ENCODE results near the gene IRF7. TPM values are rescaled to one million over a fixed set of nuclear protein-coding genes. Genes with fewer than 3 reads are reported as not detected.

Gene IRF7
- total RNA-seq, 1 donor from 2014 or later, result 18.9 TPM

GRCh38 chr11:637333-637592 lies 21.5 kb upstream of the IRF7 start:
- TF ChIP-seq CTCF (IDR thresholded peaks at IDR 0.05) (no peak), POLR2A (IDR thresholded peaks at IDR 0.05) (no peak)
- Histone ChIP-seq H3K9me3 (no peaks in the 10 kb centered on the region), H3K36me3 (no peaks in the 10 kb centered on the region), H3K4me1 (peaks cover 17% of the 10 kb centered on the region), H3K4me3 (peak overlapping the region; percentile 29 to 46), H3K27ac (no peak overlapping the region), H3K27me3 (no peaks in the 10 kb centered on the region)
- intact Hi-C loops (cut with DNase I), result no loop called here
- DNase-seq (ENCODE audit: extremely low spot score in 2 of 2), result no peak

GRCh38 chr11:636511-637332 lies 21.0 kb upstream of the IRF7 start, which contains the start of gene DRD4:
Gene DRD4, plus strand, starts transcription at chr11:637269. Its CDS starts 36 bp downstream, at chr11:637305.
- H3K36me3 ChIP-seq, result no peaks in the 10 kb centered on the region
- H3K4me3 ChIP-seq, result peak within 1 kb of the TSS; percentile 29 to 46
- H3K9me3 ChIP-seq, result no peaks in the 10 kb centered on the region
- no peaks in the 10 kb centered on the region for H3K27me3 ChIP-seq
- intact Hi-C loops (cut with DNase I), result no loop called here
- H3K27ac ChIP-seq, result no peak within 1 kb of the TSS
- TF ChIP-seq CTCF (IDR thresholded peaks at IDR 0.05), result no peak
- no peak for TF ChIP-seq POLR2A (IDR thresholded peaks at IDR 0.05)
- TF ChIP-seq POLR2AphosphoS5 (IDR thresholded peaks at IDR 0.05; ENCODE audit: insufficient read depth in 1 of 2, low read depth in 1 of 2), result no peak
- peaks cover 17% of the 10 kb centered on the region for H3K4me1 ChIP-seq
- no peak for DNase-seq (ENCODE audit: extremely low spot score in 2 of 2)

GRCh38 chr11:635945-636510 lies 20.3 kb upstream of the IRF7 start:
- H3K4me1 ChIP-seq, result peaks cover 17% of the 10 kb centered on the region
- no peaks in the 10 kb centered on the region for H3K27me3 ChIP-seq
- H3K27ac ChIP-seq, result no peak overlapping the region
- intact Hi-C loops (cut with DNase I), result no loop called here
- no peak for DNase-seq (ENCODE audit: extremely low spot score in 2 of 2)
- H3K4me3 ChIP-seq, result no peak overlapping the region
- H3K9me3 ChIP-seq, result no peaks in the 10 kb centered on the region
- H3K36me3 ChIP-seq, result no peaks in the 10 kb centered on the region
- TF ChIP-seq POLR2A (IDR thresholded peaks at IDR 0.05) (no peak), CTCF (IDR thresholded peaks at IDR 0.05) (no peak), POLR2AphosphoS5 (IDR thresholded peaks at IDR 0.05; ENCODE audit: insufficient read depth in 1 of 2, low read depth in 1 of 2) (no peak)

GRCh38 chr11:630871-631270 lies 15.1 kb upstream of the IRF7 start:
- Histone ChIP-seq H3K9me3 (no peaks in the 10 kb centered on the region), H3K27ac (no peak overlapping the region), H3K36me3 (no peaks in the 10 kb centered on the region), H3K4me1 (peaks cover 5% of the 10 kb centered on the region), H3K27me3 (no peaks in the 10 kb centered on the region), H3K4me3 (no peak overlapping the region)
- intact Hi-C loops (cut with DNase I), result no loop called here
- TF ChIP-seq POLR2A (IDR thresholded peaks at IDR 0.05) (no peak), POLR2AphosphoS5 (IDR thresholded peaks at IDR 0.05; ENCODE audit: insufficient read depth in 1 of 2, low read depth in 1 of 2) (no peak), CTCF (IDR thresholded peaks at IDR 0.05) (no peak)
- no peak for DNase-seq (ENCODE audit: extremely low spot score in 2 of 2)

- intact Hi-C loops (cut with DNase I), result no loop called here
- H3K36me3 ChIP-seq, result no peaks in the 10 kb centered on the region
- no peak overlapping the region for H3K27ac ChIP-seq
- no peak overlapping the region for H3K4me3 ChIP-seq
- H3K9me3 ChIP-seq, result no peaks in the 10 kb centered on the region
- no peaks in the 10 kb centered on the region for H3K27me3 ChIP-seq
- no peak for DNase-seq (ENCODE audit: extremely low spot score in 2 of 2)
- no peak for TF ChIP-seq POLR2A (IDR thresholded peaks at IDR 0.05)
- no peak for TF ChIP-seq POLR2AphosphoS5 (IDR thresholded peaks at IDR 0.05; ENCODE audit: insufficient read depth in 1 of 2, low read depth in 1 of 2)
- TF ChIP-seq CTCF (IDR thresholded peaks at IDR 0.05), result no peak
- H3K4me1 ChIP-seq, result peaks cover 5% of the 10 kb centered on the region
These were observed 13.5 kb upstream of the IRF7 start for GRCh38 chr11:629237-629583.

All from vagina (tissue), 2 donors.